Cardiac muscle cell (in vitro differentiated cells and primary cell): ENCODE data around the gene RNF123. TPM values are rescaled to one million over a fixed set of nuclear protein-coding genes. Genes with fewer than 3 reads are reported as not detected.

Experiments used
- DNase-seq, 2 donors: peaks; one replicate each; pipeline versions ENCODE4 v3.0.0 to v3.0.0-alpha.2; 2010 to 2017; ENCODE audit warnings: low read depth in 1 of 2, low spot score in 1 of 2
- H3K27ac ChIP-seq: fragments of 200-600 bp; sonication (generic); 2 replicates; pipeline ENCODE4 v1.5.1; 2016
- H3K27me3 ChIP-seq: fragments of 200-600 bp; sonication (generic); 2 replicates; pipeline ENCODE4 v1.6.0; 2016; ENCODE audit warnings: control low read depth
- H3K36me3 ChIP-seq: fragments of 200-600 bp; sonication (generic); 2 replicates; pipeline ENCODE4 v1.5.1; 2016; ENCODE audit warnings: control low read depth
- H3K4me1 ChIP-seq: fragments of 200-600 bp; sonication (generic); 2 replicates; pipeline ENCODE4 v1.8.1; 2017; ENCODE audit warnings: low read depth, mild to moderate bottlenecking, mixed run types
- H3K4me3 ChIP-seq: fragments of 200-600 bp; sonication (generic); 2 replicates; pipeline ENCODE4 v1.5.1; 2016; ENCODE audit warnings: mild to moderate bottlenecking
- H3K9me3 ChIP-seq: fragments of 200-600 bp; sonication (generic); 2 replicates; pipeline ENCODE4 v1.5.1; 2017; ENCODE audit warnings: low read depth, mild to moderate bottlenecking, control low read depth
- polyA plus RNA-seq: library from polyadenylated mRNA; unstranded; fragments of >200 nt; fragmentation: Nextera tagmentation; extraction: Ambion mirVana; gene quantifications from 2 replicates; pipeline ENCODE4 v1.2.1, GENCODE V29; 2016
- total RNA-seq: library from RNA; depleted of rRNA; stranded (reverse); fragments of >200 nt; gene quantifications from 2 replicates; pipeline ENCODE4 v1.2.3, GENCODE V29; 2016
- TF ChIP-seq, protein P1 (sequence below): IDR thresholded peaks from 2 replicates; pipeline ENCODE4 v1.5.1; 2012; ENCODE audit warnings: low read depth, mild to moderate bottlenecking, low read length

RNF123 gene
- total and polyA plus RNA-seq, 2 experiments from 2014 or later, result 41.7 to 42.3 TPM

DNA sequence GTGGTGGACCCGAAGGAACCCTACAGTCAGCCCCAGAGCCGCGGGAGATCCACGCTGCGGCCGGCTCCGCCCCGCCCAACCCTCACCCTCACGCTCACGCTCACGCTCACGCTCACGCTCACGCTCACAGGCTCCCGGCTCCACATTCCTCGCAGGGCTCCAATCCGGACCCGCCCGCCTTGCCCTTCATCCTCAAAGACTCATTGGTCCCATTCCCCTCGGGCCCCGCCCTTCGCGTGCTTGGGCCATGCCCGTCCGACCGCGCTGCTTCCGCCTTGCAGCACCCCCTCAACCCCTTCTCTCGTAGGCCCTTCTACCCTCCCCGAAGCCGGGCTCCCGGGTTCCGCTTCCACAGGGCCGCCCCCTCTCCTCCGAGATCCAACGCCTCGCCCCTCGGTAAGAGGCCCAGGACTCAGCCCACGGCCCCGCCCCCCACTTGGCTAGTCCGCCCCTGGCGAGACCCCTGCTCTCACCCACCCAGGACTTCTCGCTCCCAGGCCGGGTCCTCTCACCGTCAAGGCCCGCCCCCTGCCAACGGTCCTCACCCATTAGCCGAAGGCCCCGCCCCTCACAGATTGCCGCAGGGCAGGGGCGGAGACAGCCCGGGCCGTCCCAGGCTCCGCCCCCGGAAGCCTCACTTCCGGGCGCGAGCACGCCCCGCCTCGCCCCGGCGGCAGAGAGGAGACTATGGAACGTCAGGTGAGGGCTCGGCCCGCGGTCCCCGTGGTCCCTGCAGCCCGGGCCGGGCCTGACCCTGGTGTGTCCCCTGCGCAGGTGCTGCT lies 15.5 kb upstream of the RNF123 start, which contains the start of gene APEH:
APEH (plus strand) TSS at position 637 of the 782 bp plus-strand sequence; CDS start at position 688, 51 bp downstream.
- H3K4me3 ChIP-seq, result peak within 1 kb of the TSS; percentile 63
- no peaks in the 10 kb centered on the region for H3K27me3 ChIP-seq
- TF ChIP-seq, protein P1, sequence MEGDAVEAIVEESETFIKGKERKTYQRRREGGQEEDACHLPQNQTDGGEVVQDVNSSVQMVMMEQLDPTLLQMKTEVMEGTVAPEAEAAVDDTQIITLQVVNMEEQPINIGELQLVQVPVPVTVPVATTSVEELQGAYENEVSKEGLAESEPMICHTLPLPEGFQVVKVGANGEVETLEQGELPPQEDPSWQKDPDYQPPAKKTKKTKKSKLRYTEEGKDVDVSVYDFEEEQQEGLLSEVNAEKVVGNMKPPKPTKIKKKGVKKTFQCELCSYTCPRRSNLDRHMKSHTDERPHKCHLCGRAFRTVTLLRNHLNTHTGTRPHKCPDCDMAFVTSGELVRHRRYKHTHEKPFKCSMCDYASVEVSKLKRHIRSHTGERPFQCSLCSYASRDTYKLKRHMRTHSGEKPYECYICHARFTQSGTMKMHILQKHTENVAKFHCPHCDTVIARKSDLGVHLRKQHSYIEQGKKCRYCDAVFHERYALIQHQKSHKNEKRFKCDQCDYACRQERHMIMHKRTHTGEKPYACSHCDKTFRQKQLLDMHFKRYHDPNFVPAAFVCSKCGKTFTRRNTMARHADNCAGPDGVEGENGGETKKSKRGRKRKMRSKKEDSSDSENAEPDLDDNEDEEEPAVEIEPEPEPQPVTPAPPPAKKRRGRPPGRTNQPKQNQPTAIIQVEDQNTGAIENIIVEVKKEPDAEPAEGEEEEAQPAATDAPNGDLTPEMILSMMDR, result no peak
- peaks cover 10% of the 10 kb centered on the region for H3K36me3 ChIP-seq
- peaks cover 11% of the 10 kb centered on the region for H3K4me1 ChIP-seq
- peak; percentile 99 for DNase-seq
- H3K27ac ChIP-seq, result peak within 1 kb of the TSS; percentile 96
- H3K9me3 ChIP-seq, result no peaks in the 10 kb centered on the region

- no peaks in the 10 kb centered on the region for H3K27me3 ChIP-seq
- peak overlapping the region; percentile 63 for H3K4me3 ChIP-seq
- H3K9me3 ChIP-seq, result no peaks in the 10 kb centered on the region
- TF ChIP-seq, protein P1, result no peak
- H3K36me3 ChIP-seq, result peaks cover 14% of the 10 kb centered on the region
- peak overlapping the region; percentile 96 for H3K27ac ChIP-seq
- peak in 1 of 2 donors; percentile 25 for DNase-seq
- H3K4me1 ChIP-seq, result peaks cover 11% of the 10 kb centered on the region
Observed at GRCh38 chr3:49674497-49674983, 14.8 kb upstream of the RNF123 start.

GRCh38 chr3:49675912-49676311 lies 13.4 kb upstream of the RNF123 start:
- Histone ChIP-seq H3K4me3 (no peak overlapping the region), H3K4me1 (peaks cover 11% of the 10 kb centered on the region), H3K27me3 (no peaks in the 10 kb centered on the region), H3K27ac (no peak overlapping the region), H3K9me3 (no peaks in the 10 kb centered on the region), H3K36me3 (peaks cover 21% of the 10 kb centered on the region)
- no peak for DNase-seq
- TF ChIP-seq, protein P1, result no peak

DNA sequence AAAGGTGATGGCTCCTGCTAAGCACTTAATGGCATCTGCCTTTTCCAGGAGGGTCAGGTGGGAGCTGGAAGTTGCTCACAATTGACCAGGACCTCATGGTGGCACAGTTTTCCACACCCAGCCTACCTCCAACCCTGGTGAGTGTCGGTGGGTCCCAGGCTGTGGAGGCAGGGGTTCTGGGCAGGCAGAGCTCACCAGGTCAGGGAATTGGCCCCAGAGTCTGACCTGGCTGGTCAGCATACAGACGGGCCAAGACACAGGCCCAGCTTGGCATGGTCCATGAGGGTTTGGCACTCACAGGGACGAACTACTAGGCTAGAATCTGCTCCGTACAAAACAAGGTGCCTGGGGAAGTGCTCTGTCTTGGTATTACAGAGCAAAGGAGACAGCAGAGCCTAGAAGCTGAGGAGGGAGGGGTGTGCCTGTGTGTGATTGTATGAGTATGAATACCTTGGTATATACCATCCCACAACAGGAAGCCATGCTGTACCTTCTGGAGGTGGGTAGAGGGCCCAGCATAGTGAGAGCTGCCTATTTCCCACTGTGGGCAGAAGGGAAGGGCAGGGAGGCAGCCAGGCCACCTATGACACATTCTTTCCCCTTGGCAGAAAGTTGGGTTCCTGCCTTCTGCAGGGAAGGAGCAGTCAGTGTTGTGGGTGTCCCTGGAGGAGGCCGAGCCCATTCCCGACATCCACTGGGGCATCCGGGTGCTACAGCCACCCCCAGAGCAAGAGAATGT lies 8.7 kb upstream of the RNF123 start:
- TF ChIP-seq, protein P1, result no peak
- no peak for DNase-seq
- H3K4me3 ChIP-seq, result no peak overlapping the region
- H3K27ac ChIP-seq, result no peak overlapping the region
- peaks cover 46% of the 10 kb centered on the region for H3K36me3 ChIP-seq
- no peaks in the 10 kb centered on the region for H3K27me3 ChIP-seq
- H3K9me3 ChIP-seq, result no peaks in the 10 kb centered on the region
- no peaks in the 10 kb centered on the region for H3K4me1 ChIP-seq

DNA sequence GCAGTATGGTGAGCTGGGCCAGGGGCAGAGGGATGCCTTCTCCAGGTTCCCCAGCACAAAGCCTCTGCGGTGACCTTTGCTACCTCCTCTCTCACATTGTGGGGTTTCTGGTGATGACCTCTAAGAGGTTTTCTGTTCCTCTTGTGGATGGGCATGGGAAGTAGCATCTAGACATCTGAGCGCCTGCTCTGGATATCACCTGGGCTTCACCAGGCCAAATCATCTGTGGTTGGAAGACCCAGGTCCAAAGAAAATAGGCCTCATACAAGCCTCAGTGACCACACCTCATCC lies 8.2 kb upstream of the RNF123 start:
- no peaks in the 10 kb centered on the region for H3K9me3 ChIP-seq
- H3K36me3 ChIP-seq, result peaks cover 46% of the 10 kb centered on the region
- H3K4me3 ChIP-seq, result no peak overlapping the region
- TF ChIP-seq, protein P1, result no peak
- no peak for DNase-seq
- no peak overlapping the region for H3K27ac ChIP-seq
- no peaks in the 10 kb centered on the region for H3K27me3 ChIP-seq
- H3K4me1 ChIP-seq, result no peaks in the 10 kb centered on the region
